ENCODE measurements around the gene ZSWIM1. TPM values are rescaled to one million over a fixed set of nuclear protein-coding genes. Genes with fewer than 3 reads are reported as not detected.
A peak's percentile ranks its signal among the peaks of the same experiment; 100 is the strongest.

ZSWIM1 gene
- total RNA-seq, 1 experiment from 2014 or later: 17.4 TPM

DNA sequence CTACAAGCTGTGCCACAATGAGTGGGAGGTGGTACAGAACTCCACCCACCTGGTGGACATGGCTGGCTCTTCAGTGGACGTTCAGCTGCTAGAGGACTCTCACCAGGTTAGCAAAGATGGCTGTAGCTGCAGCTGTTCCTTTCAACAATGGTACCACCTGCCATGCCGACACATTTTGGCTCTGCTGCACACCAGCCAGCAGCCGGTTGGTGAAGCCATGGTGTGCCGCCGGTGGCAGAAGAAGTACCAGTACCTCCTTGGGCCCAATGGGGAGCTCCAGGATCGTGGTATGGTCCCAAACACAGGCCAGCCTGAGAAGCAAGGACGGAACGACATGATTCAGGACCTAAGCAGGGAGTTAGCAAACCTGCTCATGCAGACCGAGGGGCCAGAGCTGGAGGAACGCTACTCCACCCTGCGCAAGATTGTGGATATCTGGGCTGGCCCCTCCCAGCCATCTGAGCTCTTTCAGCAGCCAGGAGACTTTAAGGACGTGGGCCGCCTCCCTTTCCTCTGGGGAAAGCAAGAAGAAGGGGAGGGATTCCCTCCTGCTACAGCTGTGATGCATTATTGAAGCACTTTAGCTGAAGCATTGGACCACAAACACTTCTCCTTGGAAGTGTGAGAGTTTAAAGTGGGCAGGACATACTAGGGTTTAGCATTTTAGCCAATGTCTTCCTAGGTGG lies 2.8 kb upstream of the ZSWIM1 start:
- TF ChIP-seq ZNF138 (CRISPR knock-in tag; conservative IDR thresholded peaks at IDR 0.05) (no peak), ZBTB43 (CRISPR knock-in tag; IDR thresholded peaks at IDR 0.05) (no peak), STAT6 (CRISPR knock-in tag; conservative IDR thresholded peaks at IDR 0.05; ENCODE audit: low read depth) (no peak)
- TF ChIP-seq, protein P1, sequence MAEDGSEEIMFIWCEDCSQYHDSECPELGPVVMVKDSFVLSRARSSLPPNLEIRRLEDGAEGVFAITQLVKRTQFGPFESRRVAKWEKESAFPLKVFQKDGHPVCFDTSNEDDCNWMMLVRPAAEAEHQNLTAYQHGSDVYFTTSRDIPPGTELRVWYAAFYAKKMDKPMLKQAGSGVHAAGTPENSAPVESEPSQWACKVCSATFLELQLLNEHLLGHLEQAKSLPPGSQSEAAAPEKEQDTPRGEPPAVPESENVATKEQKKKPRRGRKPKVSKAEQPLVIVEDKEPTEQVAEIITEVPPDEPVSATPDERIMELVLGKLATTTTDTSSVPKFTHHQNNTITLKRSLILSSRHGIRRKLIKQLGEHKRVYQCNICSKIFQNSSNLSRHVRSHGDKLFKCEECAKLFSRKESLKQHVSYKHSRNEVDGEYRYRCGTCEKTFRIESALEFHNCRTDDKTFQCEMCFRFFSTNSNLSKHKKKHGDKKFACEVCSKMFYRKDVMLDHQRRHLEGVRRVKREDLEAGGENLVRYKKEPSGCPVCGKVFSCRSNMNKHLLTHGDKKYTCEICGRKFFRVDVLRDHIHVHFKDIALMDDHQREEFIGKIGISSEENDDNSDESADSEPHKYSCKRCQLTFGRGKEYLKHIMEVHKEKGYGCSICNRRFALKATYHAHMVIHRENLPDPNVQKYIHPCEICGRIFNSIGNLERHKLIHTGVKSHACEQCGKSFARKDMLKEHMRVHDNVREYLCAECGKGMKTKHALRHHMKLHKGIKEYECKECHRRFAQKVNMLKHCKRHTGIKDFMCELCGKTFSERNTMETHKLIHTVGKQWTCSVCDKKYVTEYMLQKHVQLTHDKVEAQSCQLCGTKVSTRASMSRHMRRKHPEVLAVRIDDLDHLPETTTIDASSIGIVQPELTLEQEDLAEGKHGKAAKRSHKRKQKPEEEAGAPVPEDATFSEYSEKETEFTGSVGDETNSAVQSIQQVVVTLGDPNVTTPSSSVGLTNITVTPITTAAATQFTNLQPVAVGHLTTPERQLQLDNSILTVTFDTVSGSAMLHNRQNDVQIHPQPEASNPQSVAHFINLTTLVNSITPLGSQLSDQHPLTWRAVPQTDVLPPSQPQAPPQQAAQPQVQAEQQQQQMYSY (CRISPR knock-in tag; IDR thresholded peaks at IDR 0.05): no peak
- no peaks in the 10 kb centered on the region for H3K27me3 Mint-ChIP-seq (ENCODE audit: low read depth)
- peaks cover 21% of the 10 kb centered on the region for H3K36me3 Mint-ChIP-seq
- peaks cover 4% of the 10 kb centered on the region; the same call in 1 of the 2 replicates for H3K9me3 Mint-ChIP-seq
- no peak overlapping the region for H3K27ac Mint-ChIP-seq
- no peak overlapping the region for H3K4me3 Mint-ChIP-seq
- DNase-seq (ENCODE audit: low spot score) (no peak), ATAC-seq (no peak)
- H3K4me1 Mint-ChIP-seq: peaks cover 13% of the 10 kb centered on the region
- ChIA-PET CTCF (interaction anchor here (0.6 kb wide), 1 partner anchor 124 kb away, joined by 3 read pairs; no protein-coding TSS in a partner anchor), POLR2A (no interaction called here)

DNA sequence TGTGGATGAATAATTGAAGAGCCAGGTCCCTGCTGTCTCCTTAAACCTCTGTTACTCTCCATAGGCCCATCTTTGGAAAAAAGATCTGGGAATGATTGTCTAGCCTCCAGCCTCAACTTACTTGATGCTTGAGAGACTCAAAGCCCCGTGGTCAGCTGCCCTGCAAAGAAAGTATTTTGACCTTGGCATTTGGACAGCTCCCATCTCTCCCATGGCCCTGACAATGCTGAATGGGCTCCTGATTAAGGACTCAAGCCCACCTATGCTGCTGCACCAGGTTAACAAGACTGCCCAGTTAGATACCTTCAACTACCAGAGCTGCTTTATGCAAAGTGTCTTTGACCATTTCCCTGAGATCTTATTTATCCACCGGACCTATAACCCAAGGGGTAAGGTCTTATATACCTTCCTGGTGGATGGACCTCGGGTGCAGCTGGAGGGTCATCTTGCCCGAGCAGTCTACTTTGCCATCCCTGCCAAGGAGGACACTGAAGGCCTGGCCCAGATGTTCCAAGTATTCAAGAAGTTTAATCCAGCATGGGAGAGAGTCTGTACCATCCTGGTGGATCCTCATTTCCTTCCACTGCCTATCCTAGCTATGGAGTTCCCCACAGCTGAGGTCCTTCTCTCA lies 1.6 kb downstream of the ZSWIM1 start:
- POLR2A ChIA-PET: interaction anchor here (0.6 to 2.1 kb wide), 3 partner anchors 8 to 31 kb away, joined by 3 to 14 read pairs (median 4); no protein-coding TSS in a partner anchor
- TF ChIP-seq TEAD4 (CRISPR knock-in tag; IDR thresholded peaks at IDR 0.05) (no peak), EMX1 (CRISPR knock-in tag; IDR thresholded peaks at IDR 0.05) (no peak)
- TF ChIP-seq, protein P2, sequence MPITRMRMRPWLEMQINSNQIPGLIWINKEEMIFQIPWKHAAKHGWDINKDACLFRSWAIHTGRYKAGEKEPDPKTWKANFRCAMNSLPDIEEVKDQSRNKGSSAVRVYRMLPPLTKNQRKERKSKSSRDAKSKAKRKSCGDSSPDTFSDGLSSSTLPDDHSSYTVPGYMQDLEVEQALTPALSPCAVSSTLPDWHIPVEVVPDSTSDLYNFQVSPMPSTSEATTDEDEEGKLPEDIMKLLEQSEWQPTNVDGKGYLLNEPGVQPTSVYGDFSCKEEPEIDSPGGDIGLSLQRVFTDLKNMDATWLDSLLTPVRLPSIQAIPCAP (CRISPR knock-in tag; IDR thresholded peaks at IDR 0.05): no peak
- H3K4me3 Mint-ChIP-seq: peak overlapping the region; percentile 69
- ATAC-seq: no peak
- no peak for DNase-seq (ENCODE audit: low spot score)
- H3K4me1 Mint-ChIP-seq: peaks cover 13% of the 10 kb centered on the region
- peaks cover 25% of the 10 kb centered on the region for H3K36me3 Mint-ChIP-seq
- CTCF ChIA-PET: interaction anchor here (2.5 kb wide), 1 partner anchor 8 kb away, joined by 38 read pairs; the partner anchor contains the start of genes CTSA and NEURL2
- H3K27me3 Mint-ChIP-seq (ENCODE audit: low read depth): no peaks in the 10 kb centered on the region
- H3K27ac Mint-ChIP-seq: peak overlapping the region; percentile 42; the same call in 1 of the 2 replicates
- no peaks in the 10 kb centered on the region for H3K9me3 Mint-ChIP-seq

- DNase-seq (ENCODE audit: low spot score) (no peak), ATAC-seq (no peak)
- no peaks in the 10 kb centered on the region for H3K9me3 Mint-ChIP-seq
- peaks cover 13% of the 10 kb centered on the region for H3K4me1 Mint-ChIP-seq
- H3K4me3 Mint-ChIP-seq: no peak overlapping the region
- ChIA-PET POLR2A (interaction anchor here (0.6 kb wide), 1 partner anchor 32 kb away, joined by 3 read pairs; no protein-coding TSS in a partner anchor), CTCF (interaction anchor here (0.6 kb wide), 1 partner anchor 396 kb away, joined by 3 read pairs; no protein-coding TSS in a partner anchor)
- H3K27ac Mint-ChIP-seq: no peak overlapping the region
- no peak for TF ChIP-seq ERG (CRISPR knock-in tag; IDR thresholded peaks at IDR 0.05)
- no peak for TF ChIP-seq ZNF232 (CRISPR knock-in tag; IDR thresholded peaks at IDR 0.05)
- no peak for TF ChIP-seq FOXJ3 (CRISPR knock-in tag; IDR thresholded peaks at IDR 0.05; ENCODE audit: borderline replicate concordance)
- TF ChIP-seq CBFB (CRISPR knock-in tag; IDR thresholded peaks at IDR 0.05; ENCODE audit: low read depth): no peak
- TF ChIP-seq GTF2I (CRISPR knock-in tag; conservative IDR thresholded peaks at IDR 0.05): no peak
- TF ChIP-seq AFF4 (CRISPR knock-in tag; IDR thresholded peaks at IDR 0.05; ENCODE audit: borderline replicate concordance): no peak
- no peak for TF ChIP-seq FOXP1 (CRISPR knock-in tag; IDR thresholded peaks at IDR 0.05; ENCODE audit: borderline replicate concordance)
- no peak for TF ChIP-seq CDX4 (CRISPR knock-in tag; IDR thresholded peaks at IDR 0.05; ENCODE audit: borderline replicate concordance)
- H3K36me3 Mint-ChIP-seq: peaks cover 25% of the 10 kb centered on the region
- no peaks in the 10 kb centered on the region for H3K27me3 Mint-ChIP-seq (ENCODE audit: low read depth)
Observed at GRCh38 chr20:45883100-45883469, 2.1 kb downstream of the ZSWIM1 start.

Measured in WTC11 (cell line).